ENCODE measurements around the gene FXYD7. TPM values are rescaled to one million over a fixed set of nuclear protein-coding genes. Genes with fewer than 3 reads are reported as not detected.
A peak's percentile ranks its signal among the peaks of the same experiment; 100 is the strongest.

FXYD7 gene
- total RNA-seq, 1 experiment from 2014 or later, result 1.3 TPM

GRCh38 chr19:35118268-35119020, 24.6 kb upstream of the FXYD7 start:
- Histone ChIP-seq H3K27me3 (ENCODE audit: control insufficient read depth, insufficient read depth, low read length) (no peaks in the 10 kb centered on the region), H3K4me3 (ENCODE audit: insufficient read depth, low read depth, low read length) (no peak overlapping the region), H3K36me3 (replicated peaks; ENCODE audit: control insufficient read depth, insufficient read depth, low read length) (no peaks in the 10 kb centered on the region)
- DNase-seq, result peak; percentile 64

GRCh38 chr19:35119091-35119490, 24.0 kb upstream of the FXYD7 start:
- Histone ChIP-seq H3K4me3 (ENCODE audit: insufficient read depth, low read depth, low read length) (no peak overlapping the region), H3K27me3 (ENCODE audit: control insufficient read depth, insufficient read depth, low read length) (no peaks in the 10 kb centered on the region), H3K36me3 (replicated peaks; ENCODE audit: control insufficient read depth, insufficient read depth, low read length) (no peaks in the 10 kb centered on the region)
- peak; percentile 74 for DNase-seq

- DNase-seq, result no peak
- H3K36me3 ChIP-seq (replicated peaks; ENCODE audit: control insufficient read depth, insufficient read depth, low read length), result no peaks in the 10 kb centered on the region
- no peaks in the 10 kb centered on the region for H3K27me3 ChIP-seq (ENCODE audit: control insufficient read depth, insufficient read depth, low read length)
- no peak overlapping the region for H3K4me3 ChIP-seq (ENCODE audit: insufficient read depth, low read depth, low read length)
Measured at GRCh38 chr19:35119578-35120155, 23.4 kb upstream of the FXYD7 start.

- no peak for DNase-seq
- H3K36me3 ChIP-seq (replicated peaks; ENCODE audit: control insufficient read depth, insufficient read depth, low read length), result no peaks in the 10 kb centered on the region
- H3K27me3 ChIP-seq (ENCODE audit: control insufficient read depth, insufficient read depth, low read length), result no peaks in the 10 kb centered on the region
- no peak overlapping the region for H3K4me3 ChIP-seq (ENCODE audit: insufficient read depth, low read depth, low read length)
Measured at GRCh38 chr19:35120492-35120891, 22.6 kb upstream of the FXYD7 start.

- no peak for DNase-seq
- no peaks in the 10 kb centered on the region for H3K36me3 ChIP-seq (replicated peaks; ENCODE audit: control insufficient read depth, insufficient read depth, low read length)
- no peaks in the 10 kb centered on the region for H3K27me3 ChIP-seq (ENCODE audit: control insufficient read depth, insufficient read depth, low read length)
- no peak overlapping the region for H3K4me3 ChIP-seq (ENCODE audit: insufficient read depth, low read depth, low read length)
Measured at GRCh38 chr19:35120898-35121297, 22.2 kb upstream of the FXYD7 start.

- Histone ChIP-seq H3K27me3 (ENCODE audit: control insufficient read depth, insufficient read depth, low read length) (no peaks in the 10 kb centered on the region), H3K4me3 (ENCODE audit: insufficient read depth, low read depth, low read length) (no peak overlapping the region), H3K36me3 (replicated peaks; ENCODE audit: control insufficient read depth, insufficient read depth, low read length) (no peaks in the 10 kb centered on the region)
- peak; percentile 75 for DNase-seq
Measured at GRCh38 chr19:35122687-35123551, 20.1 kb upstream of the FXYD7 start.

- Histone ChIP-seq H3K36me3 (replicated peaks; ENCODE audit: control insufficient read depth, insufficient read depth, low read length) (no peaks in the 10 kb centered on the region), H3K27me3 (ENCODE audit: control insufficient read depth, insufficient read depth, low read length) (no peaks in the 10 kb centered on the region), H3K4me3 (ENCODE audit: insufficient read depth, low read depth, low read length) (no peak overlapping the region)
- no peak for DNase-seq
Measured at GRCh38 chr19:35123573-35123972, 19.5 kb upstream of the FXYD7 start.

GRCh38 chr19:35124098-35125060, 18.7 kb upstream of the FXYD7 start:
- H3K36me3 ChIP-seq (replicated peaks; ENCODE audit: control insufficient read depth, insufficient read depth, low read length), result no peaks in the 10 kb centered on the region
- H3K27me3 ChIP-seq (ENCODE audit: control insufficient read depth, insufficient read depth, low read length), result no peaks in the 10 kb centered on the region
- peak overlapping the region; percentile 17; the same call in 1 of the 2 replicates for H3K4me3 ChIP-seq (ENCODE audit: insufficient read depth, low read depth, low read length)
- DNase-seq, result no peak

- H3K27me3 ChIP-seq (ENCODE audit: control insufficient read depth, insufficient read depth, low read length), result no peaks in the 10 kb centered on the region
- no peaks in the 10 kb centered on the region for H3K36me3 ChIP-seq (replicated peaks; ENCODE audit: control insufficient read depth, insufficient read depth, low read length)
- DNase-seq, result no peak
- H3K4me3 ChIP-seq (ENCODE audit: insufficient read depth, low read depth, low read length), result no peak overlapping the region
Measured at GRCh38 chr19:35125270-35125717, 17.8 kb upstream of the FXYD7 start.

- DNase-seq, result no peak
- H3K36me3 ChIP-seq (replicated peaks; ENCODE audit: control insufficient read depth, insufficient read depth, low read length), result no peaks in the 10 kb centered on the region
- no peaks in the 10 kb centered on the region for H3K27me3 ChIP-seq (ENCODE audit: control insufficient read depth, insufficient read depth, low read length)
- H3K4me3 ChIP-seq (ENCODE audit: insufficient read depth, low read depth, low read length), result no peak overlapping the region
Measured at GRCh38 chr19:35125749-35126623, 17.1 kb upstream of the FXYD7 start.

GRCh38 chr19:35126624-35126959, 16.5 kb upstream of the FXYD7 start:
- peak; percentile 71 for DNase-seq
- Histone ChIP-seq H3K36me3 (replicated peaks; ENCODE audit: control insufficient read depth, insufficient read depth, low read length) (no peaks in the 10 kb centered on the region), H3K4me3 (ENCODE audit: insufficient read depth, low read depth, low read length) (no peak overlapping the region), H3K27me3 (ENCODE audit: control insufficient read depth, insufficient read depth, low read length) (no peaks in the 10 kb centered on the region)

GRCh38 chr19:35127871-35128270, 15.2 kb upstream of the FXYD7 start:
- Histone ChIP-seq H3K4me3 (ENCODE audit: insufficient read depth, low read depth, low read length) (no peak overlapping the region), H3K27me3 (ENCODE audit: control insufficient read depth, insufficient read depth, low read length) (no peaks in the 10 kb centered on the region), H3K36me3 (replicated peaks; ENCODE audit: control insufficient read depth, insufficient read depth, low read length) (no peaks in the 10 kb centered on the region)
- no peak for DNase-seq

GRCh38 chr19:35128398-35129057, 14.5 kb upstream of the FXYD7 start:
- no peaks in the 10 kb centered on the region for H3K27me3 ChIP-seq (ENCODE audit: control insufficient read depth, insufficient read depth, low read length)
- no peaks in the 10 kb centered on the region for H3K36me3 ChIP-seq (replicated peaks; ENCODE audit: control insufficient read depth, insufficient read depth, low read length)
- no peak overlapping the region for H3K4me3 ChIP-seq (ENCODE audit: insufficient read depth, low read depth, low read length)
- DNase-seq, result no peak
